K562 (cell line): ENCODE data around the gene NDST1. TPM values are rescaled to one million over a fixed set of nuclear protein-coding genes. Genes with fewer than 3 reads are reported as not detected.

Experiments
- ATAC-seq: fragments of 200-7000 bp; cut with Tn5 transposase; 3 replicates; pipeline ENCODE4 v1.9.1; 2020; ENCODE audit warnings: moderate library complexity
- BruUV-seq: library from RNA; stranded (reverse); fragments of 400-500 nt; replicated peaks from 2 replicates; lab custom pipeline; 2021; lab: Mats Ljungman, UMichigan
- CTCF ChIA-PET: fragments of 300-600 bp; formaldehyde crosslinking; extraction: SDS; loops from one replicate; lab custom pipeline; 2021; ENCODE audit warnings: low intra/inter-chr PET ratio; lab: Yijun Ruan, JAX
- POLR2A ChIA-PET: fragments of 300-600, 350-650 bp; sonication (Branson Sonifier 250); formaldehyde crosslinking; extraction: SDS; loops from one replicate; lab custom pipeline; 2021; ENCODE audit warnings: antibody characterized with exemption, inconsistent platforms; lab: Yijun Ruan, JAX
- DNase-seq, 4 experiments: peaks; one replicate each; pipeline versions ENCODE4 v3.0.0 to v3.0.0-alpha.2; 2011 to 2018; ENCODE audit warnings: low spot score in 3 of 4, mixed read lengths in 3 of 4; ENCODE audit errors: extremely low read depth in 1 of 4
- FAIRE-seq: peaks from 2 replicates; lab custom pipeline; 2011; peaks lifted over from hg19 to GRCh38; lab: Jason Lieb, UNC
- H2AFZ ChIP-seq: 2 replicates; pipeline ENCODE4 v1.6.0; 2011; ENCODE audit warnings: low read depth, low read length, control low read depth, inconsistent platforms
- H3K27ac ChIP-seq: fragments of 200-600 bp; 3 replicates; pipeline ENCODE4 v1.8.0; 2011; ENCODE audit warnings: low read depth, mild to moderate bottlenecking, control low read depth, inconsistent platforms, low read length, moderate library complexity, mixed read lengths; ENCODE audit errors: extremely low read depth
- H3K27me3 ChIP-seq, 2 experiments: fragments of 300-600 bp in 1 of 2; 2 replicates in 1 of 2; 3 replicates in 1 of 2; pipeline versions ENCODE4 v1.6.0 to v1.8.0; 2011; ENCODE audit warnings: inconsistent platforms in 2 of 2, low read length in 2 of 2, mild to moderate bottlenecking in 1 of 2, mixed read lengths in 1 of 2, moderate library complexity in 1 of 2; ENCODE audit not compliant: control insufficient read depth in 2 of 2, insufficient read depth in 2 of 2
- H3K36me3 ChIP-seq: fragments of 300-600 bp; 3 replicates; pipeline ENCODE4 v1.8.0; 2011; ENCODE audit warnings: mild to moderate bottlenecking, low read length, inconsistent platforms; ENCODE audit not compliant: control insufficient read depth, insufficient read depth
- H3K4me1 ChIP-seq, 2 experiments: fragments of 200-600 bp in 1 of 2; replicated peaks in 1 of 2; 2 replicates in 1 of 2; 3 replicates in 1 of 2; pipeline versions ENCODE4 v1.5.1 to v1.8.0; 2011; ENCODE audit warnings: inconsistent platforms in 2 of 2, low read length in 2 of 2, mild to moderate bottlenecking in 1 of 2, mixed read lengths in 1 of 2, moderate library complexity in 1 of 2; ENCODE audit not compliant: control insufficient read depth in 2 of 2, insufficient read depth in 2 of 2
- H3K4me2 ChIP-seq: 2 replicates; pipeline ENCODE4 v1.6.1; 2011; ENCODE audit warnings: low read length, control low read depth, inconsistent platforms, mixed read lengths; ENCODE audit not compliant: insufficient read depth
- H3K4me3 ChIP-seq: fragments of 200-600 bp; sonication (generic), shearing (Covaris generic); 2 replicates; pipeline ENCODE4 v1.5.1; 2016; ENCODE audit warnings: control low read depth, inconsistent platforms
- H3K79me2 ChIP-seq: fragments of 200-600 bp; 3 replicates; pipeline ENCODE4 v1.8.0; 2011; ENCODE audit warnings: low read length, inconsistent platforms; ENCODE audit not compliant: control insufficient read depth, insufficient read depth
- H3K9ac ChIP-seq, 2 experiments: 2 replicates each; pipeline versions ENCODE4 v1.6.0 to v1.6.1; 2011; ENCODE audit warnings: low read depth in 2 of 2, low read length in 2 of 2, control low read depth in 1 of 2, inconsistent platforms in 1 of 2, mild to moderate bottlenecking in 1 of 2, mixed read lengths in 1 of 2; ENCODE audit not compliant: insufficient read depth in 1 of 2
- H3K9me1 ChIP-seq: one replicate; pipeline ENCODE4 v1.6.0; 2011; ENCODE audit warnings: inconsistent platforms, mild to moderate bottlenecking, low read length, moderate library complexity; ENCODE audit not compliant: control insufficient read depth, insufficient read depth
- H3K9me3 ChIP-seq: replicated peaks from 2 replicates; pipeline ENCODE4 v1.5.1; 2011; ENCODE audit warnings: low read depth, low read length, inconsistent platforms; ENCODE audit not compliant: control insufficient read depth, insufficient read depth
- H4K20me1 ChIP-seq: replicated peaks from 2 replicates; pipeline ENCODE4 v1.6.1; 2011; ENCODE audit warnings: low read length, inconsistent platforms, mixed read lengths; ENCODE audit not compliant: control insufficient read depth, insufficient read depth
- ELK3 ChIP-seq: fragments of 450-650 bp; formaldehyde crosslinking; IDR thresholded peaks from 2 replicates; pipeline ENCODE4 v1.4.0; 2020; ENCODE audit warnings: mild to moderate bottlenecking
- GATAD2A ChIP-seq: fragments of 450-650 bp; IDR thresholded peaks from 2 replicates; pipeline ENCODE4 v1.6.1; 2017
- IRF2 ChIP-seq: sonication (generic); formaldehyde crosslinking; IDR thresholded peaks from 2 replicates; pipeline ENCODE4 v1.8.1; 2022; ENCODE audit warnings: mild to moderate bottlenecking, missing genetic modification reagents
- KAT8 ChIP-seq: fragments of 450-650 bp; IDR thresholded peaks from 2 replicates; pipeline ENCODE4 v1.6.1; 2016; ENCODE audit warnings: low read depth, mild to moderate bottlenecking
- MCM5 ChIP-seq: fragments of 450-650 bp; IDR thresholded peaks from 2 replicates; pipeline ENCODE4 v1.6.1; 2016; ENCODE audit warnings: low read depth
- NKRF ChIP-seq: fragments of 450-650 bp; IDR thresholded peaks from 2 replicates; pipeline ENCODE4 v1.6.1; 2016; ENCODE audit warnings: borderline replicate concordance
- RBM25 ChIP-seq: fragments of 200-400 bp; formaldehyde crosslinking; IDR thresholded peaks from 2 replicates; pipeline ENCODE4 v1.6.1; 2018; ENCODE audit warnings: low read length, low read depth, moderate library complexity; ENCODE audit not compliant: severe bottlenecking
- SIRT6 ChIP-seq: IDR thresholded peaks from one replicate; pipeline ENCODE4 v1.6.1; 2012; ENCODE audit warnings: low read depth, mild to moderate bottlenecking, control low read depth, inconsistent platforms, low read length, moderate library complexity
- SMAD4 ChIP-seq: fragments of 250-450 bp; sonication (Bioruptor Pico); conservative IDR thresholded peaks from 2 replicates; pipeline ENCODE4 v1.8.0; 2021; ENCODE audit warnings: inconsistent platforms, mild to moderate bottlenecking, moderate library complexity
- SRSF9 ChIP-seq: fragments of 200-400 bp; formaldehyde crosslinking; IDR thresholded peaks from 2 replicates; pipeline ENCODE4 v1.6.1; 2017; ENCODE audit warnings: low read depth, low read length, borderline replicate concordance
- ZNF23 ChIP-seq: fragments of 250-450 bp; sonication (Bioruptor Pico); IDR thresholded peaks from 2 replicates; pipeline ENCODE4 v1.4.0; 2020; ENCODE audit warnings: mild to moderate bottlenecking
- ZNF740 ChIP-seq, 3 experiments: fragments of 200-800 bp in 1 of 3; sonication (Bioruptor generic) in 1 of 3; sonication (generic) in 1 of 3; formaldehyde crosslinking in 1 of 3; IDR thresholded peaks; 2 replicates each; pipeline versions ENCODE4 v1.6.1 to v1.8.0; 2016 to 2022; ENCODE audit warnings: mild to moderate bottlenecking in 2 of 3, missing compliant biosample characterization in 2 of 3, missing genetic modification characterization in 2 of 3, missing genetic modification reagents in 1 of 3
- WGBS: fragments of 100-300 bp; shearing (Covaris generic); methylation state at CpG from one replicate; pipeline ENCODE4 v1.1.6; 2016; ENCODE audit warnings: low coverage, mixed read lengths; ENCODE audit not compliant: insufficient coverage; ENCODE audit errors: missing lambda C conversion rate; 5-methylcytosine and 5-hydroxymethylcytosine counted together
- in situ Hi-C: fragments of 300-500 bp; cut with MboI; formaldehyde crosslinking; loops from 4 replicates; pipeline ENCODE4 v1.15.0; 2018; ENCODE audit warnings: inconsistent platforms, mixed read lengths
- intact Hi-C: fragments of 100-400 bp; cut with micrococcal nuclease; formaldehyde crosslinking; loops from 2 replicates; pipeline ENCODE4 v1.14.2; 2022
- polyA plus RNA-seq, 8 experiments: library from polyadenylated mRNA; depleted of rRNA in 4 of 8; stranded (reverse) in 5 of 8; unstranded in 3 of 8; fragments of >200 nt; fragmentation: Nextera tagmentation in 2 of 8; fragmentation: Illumina TruSeq in 1 of 8; extraction: Ambion mirVana in 2 of 8; extraction: Trizol in 1 of 8; gene quantifications; 2 replicates each; pipeline versions ENCODE4 v1.2.1 to v1.2.3, GENCODE V29; 2011 to 2014; ENCODE audit warnings: inconsistent platforms in 1 of 8, missing spikeins in 1 of 8
- total RNA-seq, 7 experiments: library from RNA; depleted of rRNA in 6 of 7; stranded (reverse); fragments of >200 nt in 6 of 7; fragmentation: Illumina TruSeq in 2 of 7; extraction: Trizol in 2 of 7; gene quantifications; 2 replicates each; pipeline versions ENCODE4 v1.2.1 to v1.2.3, GENCODE V29; 2011 to 2021; ENCODE audit warnings: low replicate concordance in 1 of 7

The NDST1 gene
- total and polyA plus RNA-seq, 9 of the 15 experiments (the other 6 are each of a cell fraction or from before 2014, with no cell fraction given): 0.38 to 47.9 (median 9.9) TPM

GRCh38 chr5:150598006-150598405, 90.1 kb downstream of the NDST1 start:
- ChIA-PET CTCF (no interaction called here), POLR2A (no interaction called here)
- no peaks in the 10 kb centered on the region for H3K79me2 ChIP-seq
- peaks cover 8% of the 10 kb centered on the region for H4K20me1 ChIP-seq
- no peak overlapping the region for H3K27ac ChIP-seq
- no peak for ATAC-seq
- DNase-seq: no peak
- no peaks in the 10 kb centered on the region for H3K9me3 ChIP-seq
- BruUV-seq: no TSS peak
- 22% methylated on average over 9 of the region's 10 CpGs for WGBS
- in situ Hi-C loops (no loop called here), intact Hi-C loops (no loop called here)
- no peak overlapping the region for H3K4me2 ChIP-seq
- no peak overlapping the region for H2AFZ ChIP-seq
- no peak overlapping the region for H3K4me3 ChIP-seq
- peaks cover 18 to 57% of the 10 kb centered on the region in 2 experiments for H3K27me3 ChIP-seq
- no peaks in the 10 kb centered on the region for H3K36me3 ChIP-seq
- TF ChIP-seq NKRF (no peak), MCM5 (no peak), SIRT6 (no peak), ZNF23 (no peak), GATAD2A (no peak), RBM25 (no peak), ELK3 (CRISPR knock-in tag) (no peak), SMAD4 (CRISPR knock-in tag) (no peak), IRF2 (CRISPR knock-in tag) (no peak), ZNF740 (CRISPR knock-in tag; IDR thresholded peaks at IDR 0.05) (no peak), ZNF740 (tag; IDR thresholded peaks at IDR 0.05) (no peak), SRSF9 (no peak), KAT8 (no peak)
- H3K9me1 ChIP-seq: no peaks in the 10 kb centered on the region
- H3K9ac ChIP-seq: no peak overlapping the region
- H3K4me1 ChIP-seq: peaks cover 13 to 19% of the 10 kb centered on the region in 2 experiments; a peak in 4 of 5 replicates
- FAIRE-seq: no peak
